Neural cell (in vitro differentiated cells): ENCODE measurements around the gene FUT8.

Source experiments
- EZH2 ChIP-seq: fragments of 200-600, 300-800 bp; shearing (Covaris generic), sonication (generic); IDR thresholded peaks from 2 replicates; pipeline ENCODE4 v1.6.1; 2014; ENCODE audit warnings: antibody characterized with exemption, low read length, borderline replicate concordance, mild to moderate bottlenecking; ENCODE audit not compliant: insufficient read depth, poor library complexity, severe bottlenecking
- TF ChIP-seq, protein P1 (sequence below): fragments of 450-650 bp; IDR thresholded peaks from 2 replicates; pipeline ENCODE4 v1.5.1; 2014; ENCODE audit warnings: antibody characterized with exemption, mild to moderate bottlenecking, moderate library complexity; ENCODE audit not compliant: poor library complexity, severe bottlenecking

DNA sequence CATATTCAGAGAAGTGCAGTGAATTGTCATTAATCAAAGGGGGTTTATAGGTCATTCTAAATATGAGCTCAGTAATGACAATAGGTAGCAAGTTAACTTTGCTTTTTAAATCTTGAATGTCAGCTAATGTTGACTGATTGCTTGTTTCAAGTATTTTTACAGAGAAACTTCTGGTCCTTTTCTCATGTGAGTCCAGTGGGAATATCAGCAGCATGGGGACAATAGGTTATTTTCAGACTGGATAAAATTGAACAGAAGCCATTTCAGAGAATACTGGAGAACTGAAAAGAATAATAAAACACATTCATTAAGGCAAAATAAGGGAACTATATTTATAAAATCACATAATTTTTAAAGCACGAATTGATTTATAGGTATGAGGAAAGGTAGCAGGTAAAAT lies 78.7 kb downstream of the FUT8 start:
- no peak for TF ChIP-seq EZH2
- TF ChIP-seq, protein P1, sequence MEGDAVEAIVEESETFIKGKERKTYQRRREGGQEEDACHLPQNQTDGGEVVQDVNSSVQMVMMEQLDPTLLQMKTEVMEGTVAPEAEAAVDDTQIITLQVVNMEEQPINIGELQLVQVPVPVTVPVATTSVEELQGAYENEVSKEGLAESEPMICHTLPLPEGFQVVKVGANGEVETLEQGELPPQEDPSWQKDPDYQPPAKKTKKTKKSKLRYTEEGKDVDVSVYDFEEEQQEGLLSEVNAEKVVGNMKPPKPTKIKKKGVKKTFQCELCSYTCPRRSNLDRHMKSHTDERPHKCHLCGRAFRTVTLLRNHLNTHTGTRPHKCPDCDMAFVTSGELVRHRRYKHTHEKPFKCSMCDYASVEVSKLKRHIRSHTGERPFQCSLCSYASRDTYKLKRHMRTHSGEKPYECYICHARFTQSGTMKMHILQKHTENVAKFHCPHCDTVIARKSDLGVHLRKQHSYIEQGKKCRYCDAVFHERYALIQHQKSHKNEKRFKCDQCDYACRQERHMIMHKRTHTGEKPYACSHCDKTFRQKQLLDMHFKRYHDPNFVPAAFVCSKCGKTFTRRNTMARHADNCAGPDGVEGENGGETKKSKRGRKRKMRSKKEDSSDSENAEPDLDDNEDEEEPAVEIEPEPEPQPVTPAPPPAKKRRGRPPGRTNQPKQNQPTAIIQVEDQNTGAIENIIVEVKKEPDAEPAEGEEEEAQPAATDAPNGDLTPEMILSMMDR: no peak
